NCI-H345 (cell line): ENCODE results near the gene MRPS25.

Source experiments
- DNase-seq: peaks from one replicate; lab custom pipeline; 2025; lab: John Stamatoyannopoulos, UW

The MRPS25 gene

DNA sequence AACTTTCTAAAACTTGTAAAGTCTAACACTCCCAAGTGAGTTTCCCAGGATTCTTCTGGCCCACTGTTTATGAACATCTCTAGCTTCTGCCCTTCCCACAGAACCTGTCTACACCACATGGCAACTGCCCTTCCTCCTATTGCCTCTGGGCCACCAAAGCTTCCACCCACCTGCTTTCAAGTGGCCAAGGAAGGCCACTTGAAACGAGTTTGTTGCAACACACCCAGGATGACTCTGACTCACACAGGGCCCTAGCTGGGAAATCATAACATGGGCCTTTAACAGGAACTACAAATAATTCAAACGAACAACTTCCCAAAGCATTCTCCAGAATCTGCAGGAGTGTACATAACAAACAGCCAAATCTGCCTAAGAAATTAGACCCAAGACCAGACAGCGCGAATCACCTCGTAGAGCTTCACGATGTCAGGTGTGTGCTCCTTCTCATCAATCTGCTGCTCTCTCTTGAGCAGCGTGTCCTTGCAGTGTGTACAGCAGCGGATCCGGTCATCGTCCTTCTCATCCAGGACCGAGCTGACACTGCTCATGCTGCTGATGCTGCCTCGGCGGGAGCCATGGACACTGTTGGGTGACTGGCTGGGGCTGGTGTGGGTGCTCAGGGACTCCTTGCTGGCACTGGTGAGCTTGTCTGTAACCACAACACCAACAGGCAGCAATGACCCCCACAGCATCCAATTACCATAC, 17.0 kb upstream of the MRPS25 start:
- no peak for DNase-seq

DNA sequence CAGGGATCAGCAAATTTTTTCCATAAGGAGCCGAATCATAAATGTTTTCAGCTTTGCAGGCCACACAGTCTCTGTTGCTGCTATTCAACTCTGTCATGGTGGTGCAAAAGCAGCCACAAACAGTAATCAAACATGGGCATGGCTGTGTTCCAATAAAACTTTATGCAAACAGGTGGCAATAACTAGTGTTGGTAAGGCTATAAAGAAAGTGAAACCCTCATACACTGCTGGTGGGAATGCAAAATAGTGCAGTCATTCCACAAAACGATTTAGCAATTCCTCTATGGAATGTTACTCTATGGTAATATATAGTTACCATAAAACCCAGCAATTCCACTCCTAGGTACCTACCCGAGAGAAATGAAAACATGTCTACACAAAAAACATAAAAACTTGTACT, 14.0 kb upstream of the MRPS25 start:
- DNase-seq: no peak

DNA sequence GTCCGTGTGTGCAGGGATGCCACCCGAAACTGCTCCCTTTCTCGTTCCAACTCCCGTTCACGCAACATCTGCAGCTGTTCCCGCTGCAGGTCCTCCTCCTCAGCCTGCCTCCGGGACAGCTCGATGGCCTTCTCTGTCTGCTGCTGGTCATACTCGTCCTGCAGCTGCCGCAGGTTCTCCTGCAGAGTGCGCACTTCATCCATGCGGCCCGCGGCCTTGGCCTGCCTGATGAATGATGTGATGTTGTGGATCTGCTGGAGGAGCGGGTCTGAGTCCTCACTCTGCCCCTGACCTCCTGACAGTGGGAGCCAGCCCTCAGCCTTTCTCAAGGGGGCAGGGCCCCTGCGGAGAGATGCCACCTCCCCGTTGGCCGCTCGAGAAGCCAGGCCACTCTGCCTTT, 9.4 kb upstream of the MRPS25 start:
- no peak for DNase-seq

DNA sequence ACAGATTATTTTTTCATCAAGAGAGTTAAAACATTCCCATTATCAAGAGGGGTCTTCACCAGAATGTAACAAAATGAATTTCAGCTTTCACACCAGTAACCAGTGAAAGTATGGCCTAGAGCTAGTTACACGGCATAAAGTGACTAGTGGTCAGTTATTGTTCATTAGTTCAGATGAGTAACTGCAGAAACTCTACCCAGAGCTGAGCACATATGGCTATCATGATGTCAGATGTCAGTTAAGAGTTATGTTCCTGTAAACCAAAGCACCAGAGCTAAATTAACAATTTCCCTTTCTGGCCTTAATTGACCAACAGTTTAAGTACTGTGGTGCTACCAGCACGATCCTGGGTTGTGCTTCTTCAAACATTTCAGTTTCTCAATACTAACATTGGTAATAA, 6.6 kb upstream of the MRPS25 start:
- no peak for DNase-seq

DNA sequence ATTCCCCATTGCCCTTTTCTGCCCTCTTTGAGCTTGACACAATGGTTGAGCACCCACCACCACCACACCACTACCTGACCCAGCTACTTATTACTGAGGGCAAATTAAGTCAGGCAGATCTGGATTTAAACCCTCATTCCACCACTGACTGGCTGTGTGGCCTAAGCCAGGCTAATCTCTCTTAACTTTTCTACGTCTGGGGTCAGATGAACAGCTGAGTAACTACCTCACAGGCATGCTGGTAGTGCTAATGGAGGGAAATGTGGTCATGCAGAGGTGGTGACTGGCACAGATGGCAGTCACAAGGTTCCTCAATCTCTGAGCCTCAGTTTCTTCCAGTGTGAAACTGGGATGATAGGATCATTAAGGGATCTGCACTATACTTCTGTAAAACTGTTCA, 4.3 kb upstream of the MRPS25 start:
- no peak for DNase-seq

DNA sequence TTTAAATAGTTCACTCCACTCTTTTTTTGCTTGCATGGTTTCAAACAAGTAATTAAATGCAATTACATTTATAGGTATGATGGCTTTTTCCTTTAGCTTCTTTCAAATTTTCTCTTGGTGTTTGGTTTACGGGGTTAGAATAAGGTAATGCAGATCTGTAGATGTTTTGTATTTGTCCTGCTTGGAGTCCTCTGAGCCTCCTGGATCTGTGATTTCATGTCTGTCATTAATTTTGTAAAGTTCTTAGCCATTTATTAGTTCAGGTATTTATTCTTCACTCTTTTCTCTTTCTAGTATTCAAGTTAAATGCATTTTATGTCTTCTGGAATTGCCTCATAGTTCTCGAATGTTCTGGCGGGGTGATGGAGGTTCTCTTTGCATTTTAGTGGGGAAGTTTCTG, 1.4 kb upstream of the MRPS25 start:
- no peak for DNase-seq

DNA sequence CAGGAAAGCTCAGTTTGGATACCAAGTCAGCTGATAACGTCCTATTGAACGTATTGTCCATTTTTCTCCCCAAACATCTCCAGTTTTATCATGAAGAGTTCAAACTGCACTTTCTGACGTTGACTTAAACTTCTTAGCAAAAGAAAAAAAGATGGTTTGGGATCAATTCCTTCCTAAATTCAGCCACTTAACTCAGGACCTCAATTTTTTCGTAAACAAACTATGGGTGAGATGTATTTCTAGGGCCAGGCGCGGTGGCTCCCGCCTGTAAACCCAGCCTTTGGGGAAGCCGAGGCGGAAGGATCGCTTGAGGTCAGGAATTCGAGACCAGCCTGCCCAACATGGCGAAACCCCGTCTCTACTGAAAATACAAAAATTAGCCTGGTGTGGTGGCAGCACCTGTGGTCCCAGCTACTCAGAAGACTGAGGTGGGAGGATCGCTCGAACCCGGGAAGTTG, 464 bp upstream of the MRPS25 start:
- no peak for DNase-seq

DNA sequence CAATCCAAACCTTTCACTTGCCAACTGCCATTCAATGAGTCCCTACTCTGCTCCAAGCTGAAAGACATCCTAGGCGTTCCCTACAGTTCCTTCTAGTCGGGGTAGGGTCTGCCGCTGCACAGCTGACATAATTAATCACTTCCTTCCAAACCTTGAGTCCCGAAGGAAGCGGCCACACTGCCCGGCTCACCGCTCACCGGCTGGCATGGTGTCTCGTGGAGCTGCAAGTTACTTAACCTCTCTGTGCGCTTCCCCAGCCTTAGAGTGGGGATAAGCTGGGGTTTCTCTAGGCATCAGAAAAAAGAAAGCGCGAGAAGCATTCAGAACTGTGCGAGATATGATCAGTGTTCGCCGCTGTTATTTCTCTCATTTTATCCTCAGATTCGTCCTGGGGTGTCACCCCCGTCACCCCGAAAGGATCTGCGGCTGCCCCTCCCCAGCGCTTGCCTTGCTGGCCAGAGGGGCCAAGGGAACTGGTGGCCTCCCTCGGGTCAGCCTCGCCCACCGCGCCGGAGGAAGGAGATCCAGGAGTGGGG, 748 bp downstream of the MRPS25 start:
- no peak for DNase-seq

DNA sequence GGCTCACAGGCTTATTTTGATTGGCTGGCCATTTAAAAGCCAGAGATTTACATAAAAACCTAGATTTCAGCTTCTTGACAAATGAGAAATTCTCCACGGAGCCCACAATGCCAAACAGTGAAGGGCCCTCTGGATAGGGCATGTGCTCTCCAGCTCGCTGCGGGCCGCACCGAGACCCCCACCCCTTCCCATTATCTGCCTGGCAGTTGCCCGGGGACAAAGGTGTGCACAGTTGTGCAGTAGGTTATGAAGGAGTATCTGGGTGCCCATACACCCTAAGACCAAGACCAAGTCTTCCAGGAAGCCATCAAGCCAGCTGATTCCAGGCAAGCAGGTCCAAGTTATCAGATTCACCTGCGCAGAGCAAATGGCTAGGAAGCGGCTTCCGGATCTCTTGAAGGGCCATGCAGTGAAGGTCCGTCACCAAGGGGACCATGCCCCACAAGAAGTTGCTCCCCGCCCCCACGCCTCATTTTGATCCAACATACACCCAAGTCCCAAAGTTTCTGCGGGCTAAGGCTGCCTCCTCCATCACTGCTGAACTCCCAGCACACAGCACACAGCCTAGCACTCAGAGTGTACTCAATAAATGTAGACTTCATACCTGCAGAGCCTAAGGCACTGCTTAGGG, 1.3 kb downstream of the MRPS25 start:
- DNase-seq: no peak

DNA sequence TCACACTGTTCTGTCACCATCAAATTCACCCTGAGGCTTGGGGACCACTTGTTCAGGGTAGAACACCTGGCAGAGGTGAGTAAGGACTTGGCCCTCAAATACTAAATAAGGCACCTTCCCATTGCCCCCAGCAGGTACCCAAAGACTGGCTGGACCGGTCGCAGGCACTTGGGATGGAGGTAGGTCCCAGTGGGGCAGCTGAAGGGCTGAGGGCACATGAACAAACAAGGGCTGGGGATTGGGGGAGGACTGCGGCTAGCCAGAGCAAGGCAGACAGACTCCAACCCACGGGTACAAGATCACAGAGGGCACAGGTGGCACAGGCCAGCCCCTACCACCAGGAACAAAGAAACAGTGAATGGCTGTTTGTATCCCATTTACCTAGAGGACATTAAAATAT, 1.9 kb downstream of the MRPS25 start:
- DNase-seq: no peak

DNA sequence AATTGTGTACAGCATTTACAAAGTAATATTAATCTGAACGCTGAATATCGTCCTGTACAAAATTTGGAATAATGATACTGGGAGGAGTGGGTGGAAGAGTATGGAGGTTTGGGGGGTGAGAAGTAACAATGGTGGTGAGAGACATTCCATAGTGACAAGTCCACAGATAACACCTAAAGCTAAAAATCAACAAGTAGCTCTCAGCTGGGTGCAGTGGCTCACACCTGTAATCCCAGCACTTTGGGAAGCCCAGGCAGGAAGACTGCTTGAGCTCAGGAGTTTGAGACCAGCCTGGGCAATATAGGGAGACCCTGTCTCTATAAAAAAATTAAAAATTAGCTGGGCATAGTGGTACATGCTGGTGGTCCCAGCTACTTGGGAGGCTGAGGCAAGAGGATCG, 5.1 kb downstream of the MRPS25 start:
- DNase-seq: no peak

DNA sequence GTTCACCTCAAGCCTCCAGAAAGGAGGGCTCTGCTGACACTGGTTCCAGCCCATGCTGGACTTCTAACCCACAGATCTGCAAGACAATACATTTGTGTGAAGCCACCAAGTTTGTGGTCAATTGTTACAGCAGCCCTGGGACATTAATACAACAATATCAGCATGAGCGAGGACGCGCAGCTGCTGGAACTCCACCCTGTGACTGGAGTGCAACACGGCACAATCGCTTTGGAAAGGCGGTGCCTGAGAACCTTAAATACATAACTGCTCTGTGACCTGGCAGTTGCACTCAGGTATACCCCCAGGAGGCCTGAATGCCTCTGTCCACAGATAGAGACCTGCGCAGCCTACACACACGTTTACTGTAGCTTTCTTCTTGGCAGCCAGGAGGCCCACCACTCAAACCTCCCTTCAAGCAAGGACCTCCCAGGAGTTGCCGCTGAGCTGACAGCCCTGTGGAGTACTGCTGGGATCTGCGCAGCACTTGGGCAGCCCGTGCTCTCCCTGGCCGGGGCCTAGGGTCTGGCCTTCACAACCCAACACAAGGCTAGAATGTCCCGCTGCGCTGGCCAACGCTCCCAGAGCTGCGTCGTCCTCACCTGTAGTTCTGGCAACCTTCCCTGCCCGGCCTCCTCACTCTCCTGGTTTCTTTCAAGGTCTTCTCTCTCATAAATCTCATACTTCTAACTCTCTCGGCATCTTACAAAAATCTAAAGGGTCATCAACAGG, 8.3 kb downstream of the MRPS25 start:
- DNase-seq: no peak

DNA sequence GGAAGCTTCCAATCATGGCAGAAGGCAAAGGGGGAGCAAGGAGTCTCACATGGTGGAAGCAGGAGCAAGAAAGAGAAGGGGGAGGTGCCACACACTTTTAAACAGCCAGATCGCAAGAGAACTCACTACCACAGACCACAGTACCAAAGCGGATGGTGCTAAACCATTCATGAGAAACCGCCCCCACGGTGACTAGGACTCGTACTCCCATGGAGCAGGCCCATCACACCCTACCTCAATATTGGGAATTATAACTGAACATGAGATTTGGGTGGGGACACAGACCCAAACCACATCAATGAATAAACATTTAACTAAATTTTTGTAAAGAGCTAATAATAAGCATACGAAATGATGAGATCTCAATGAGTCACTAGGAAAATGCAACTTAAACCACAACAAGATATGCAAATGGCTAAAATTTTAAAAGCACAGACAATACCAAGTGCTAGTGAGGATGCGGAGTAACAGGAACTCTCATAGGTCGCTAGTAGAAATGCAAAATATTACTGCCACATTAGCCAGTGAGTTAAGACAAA, 10.0 kb downstream of the MRPS25 start:
- DNase-seq: no peak

DNA sequence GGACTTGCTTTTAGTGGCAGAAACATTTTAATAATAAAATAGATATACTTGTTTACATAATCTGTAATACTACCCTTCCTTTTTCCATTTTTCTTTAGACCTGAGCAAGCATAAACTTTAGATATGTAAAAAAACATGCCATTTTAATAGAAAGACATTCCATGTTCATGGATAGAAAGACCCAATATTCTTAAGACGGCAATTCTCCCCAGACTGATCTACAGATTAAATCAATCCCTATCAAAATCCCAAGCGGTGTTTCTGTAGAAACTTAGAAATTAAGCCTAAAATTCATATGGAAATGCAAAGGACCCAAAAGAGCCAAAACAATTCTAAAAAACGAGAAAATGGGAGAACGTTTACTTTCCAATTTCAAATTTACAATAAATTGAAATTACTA, 11.6 kb downstream of the MRPS25 start:
- DNase-seq: no peak

DNA sequence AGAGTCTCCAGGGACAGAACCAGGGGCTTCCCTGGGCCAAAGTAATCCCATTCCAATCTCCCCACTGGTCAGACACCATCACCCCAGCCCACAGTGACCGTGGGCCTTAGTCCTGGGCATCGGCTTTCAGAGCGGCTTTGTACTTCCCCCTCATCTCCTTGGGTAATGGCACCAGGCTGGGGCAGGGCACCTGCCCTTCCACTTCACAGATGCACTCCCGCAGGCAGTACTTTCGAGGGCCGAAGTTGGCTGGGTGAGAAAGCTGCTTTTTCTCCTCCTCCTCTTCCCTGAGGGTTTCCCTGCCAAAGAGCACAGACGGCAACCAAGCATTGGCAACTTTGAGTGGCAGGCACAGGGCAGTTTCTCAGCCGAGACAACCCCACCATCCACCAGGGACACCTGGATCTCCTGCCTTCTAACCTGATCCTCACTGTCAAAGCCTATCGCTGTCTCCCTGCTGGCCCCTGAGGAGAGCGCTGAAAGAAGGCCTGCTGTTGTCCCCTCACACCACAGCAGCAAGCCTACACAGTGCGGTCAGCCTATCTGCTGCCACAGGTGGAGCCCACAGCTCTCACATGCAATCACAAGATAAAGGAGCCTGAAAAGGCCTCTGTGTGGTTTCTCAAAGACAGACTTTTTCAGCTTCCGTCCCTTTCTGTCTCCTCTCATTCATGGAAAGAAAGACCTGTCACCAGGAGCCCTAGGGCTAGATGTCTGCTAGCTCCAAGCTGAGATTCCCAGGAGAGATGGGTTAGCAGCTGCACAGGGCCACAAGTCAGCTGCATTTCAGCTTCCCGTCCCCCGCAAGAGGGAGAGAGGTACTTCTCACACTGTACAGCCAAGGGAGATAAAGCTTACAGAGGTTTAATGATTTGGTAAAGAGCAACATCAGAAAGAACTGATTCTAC, 12.5 kb downstream of the MRPS25 start:
- no peak for DNase-seq

DNA sequence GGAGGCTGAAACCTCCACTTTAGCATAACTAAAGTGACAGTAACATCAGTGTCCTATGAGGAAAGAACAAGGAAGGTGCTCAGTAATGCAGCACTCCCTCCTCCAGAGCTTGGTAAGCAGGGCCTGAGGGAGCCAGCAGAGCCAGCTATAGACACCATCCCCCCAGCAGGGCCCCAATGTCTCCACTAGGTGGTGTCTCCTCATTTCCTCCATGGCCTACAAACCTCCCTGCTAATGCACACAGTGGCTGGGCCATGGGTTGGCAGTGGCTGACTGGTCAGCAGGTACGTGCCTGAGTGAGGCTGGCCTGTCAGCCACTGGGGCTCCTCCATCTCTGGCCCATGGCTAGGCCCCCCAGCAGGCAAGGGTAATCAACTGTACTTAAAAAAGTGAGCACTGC, 13.6 kb downstream of the MRPS25 start:
- peak; percentile 24 for DNase-seq

DNA sequence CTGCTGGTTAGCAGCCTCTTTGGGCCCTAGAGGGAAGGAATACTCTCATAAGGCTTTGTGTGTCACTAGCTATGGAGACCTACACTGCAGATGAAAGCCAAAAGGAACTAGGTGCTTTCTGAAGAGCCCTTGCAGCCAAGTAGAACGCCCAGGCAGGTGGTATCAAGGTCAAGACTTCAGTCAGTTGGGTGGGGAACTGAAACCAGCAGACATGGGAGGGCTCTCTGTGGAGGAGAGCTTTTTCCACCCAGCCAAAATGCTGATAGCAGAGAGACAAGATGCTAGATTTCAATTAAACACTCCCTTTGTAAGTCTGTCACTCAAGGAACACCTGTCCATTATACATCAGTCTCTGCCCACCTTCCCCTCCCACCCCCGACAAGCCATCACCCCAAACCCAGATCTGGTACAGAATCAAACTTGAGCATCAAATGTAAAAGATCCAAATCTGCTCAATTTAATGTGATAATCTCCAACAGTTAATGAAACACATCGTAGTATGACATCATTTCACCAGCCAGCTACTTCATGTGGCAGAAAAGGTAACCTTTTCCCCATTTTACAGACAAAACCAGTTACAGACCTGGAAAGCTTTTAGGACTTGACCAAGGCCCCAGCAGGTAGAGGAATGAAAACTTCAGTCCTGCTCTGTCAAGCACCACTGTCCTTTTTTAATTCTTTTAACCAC, 14.6 kb downstream of the MRPS25 start:
- DNase-seq: no peak

DNA sequence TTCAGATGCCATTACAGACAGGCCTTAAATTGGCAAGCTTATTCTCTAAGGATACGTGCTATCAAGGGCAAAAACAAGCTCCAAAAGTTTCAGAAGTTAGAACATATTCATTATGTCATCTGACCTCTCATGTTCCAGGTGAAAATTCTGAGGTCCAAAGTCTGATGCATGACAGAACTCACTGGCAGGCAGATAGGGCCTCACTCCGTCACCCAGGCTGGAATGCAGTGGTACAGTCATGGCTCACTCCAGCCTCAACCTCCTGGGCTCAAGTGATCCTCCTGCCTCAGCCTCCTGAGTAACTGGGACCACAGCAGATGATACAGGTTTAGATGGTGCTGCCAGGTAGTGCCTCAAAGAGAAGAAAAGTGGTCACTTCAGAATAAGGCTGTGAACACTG, 15.5 kb downstream of the MRPS25 start:
- DNase-seq: no peak

DNA sequence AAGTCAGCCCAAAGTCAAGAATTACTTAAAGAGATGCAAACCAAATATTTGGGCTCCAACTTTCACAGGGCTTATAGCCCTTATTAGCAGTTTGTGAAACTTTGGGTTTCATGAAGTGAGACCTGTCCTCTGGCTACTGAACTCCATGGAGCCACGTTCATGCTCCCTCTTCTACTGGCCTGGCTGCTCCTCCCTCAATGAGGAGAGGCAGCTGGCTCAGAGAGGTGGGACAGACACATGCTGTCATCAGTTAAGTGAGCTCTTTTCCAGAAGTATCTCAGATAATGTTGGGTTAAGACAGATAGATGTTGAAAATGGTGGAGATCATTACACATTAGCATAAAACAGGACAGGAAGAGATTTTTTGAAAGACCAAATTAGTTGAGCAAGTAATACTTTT, 19.4 kb downstream of the MRPS25 start:
- no peak for DNase-seq

DNA sequence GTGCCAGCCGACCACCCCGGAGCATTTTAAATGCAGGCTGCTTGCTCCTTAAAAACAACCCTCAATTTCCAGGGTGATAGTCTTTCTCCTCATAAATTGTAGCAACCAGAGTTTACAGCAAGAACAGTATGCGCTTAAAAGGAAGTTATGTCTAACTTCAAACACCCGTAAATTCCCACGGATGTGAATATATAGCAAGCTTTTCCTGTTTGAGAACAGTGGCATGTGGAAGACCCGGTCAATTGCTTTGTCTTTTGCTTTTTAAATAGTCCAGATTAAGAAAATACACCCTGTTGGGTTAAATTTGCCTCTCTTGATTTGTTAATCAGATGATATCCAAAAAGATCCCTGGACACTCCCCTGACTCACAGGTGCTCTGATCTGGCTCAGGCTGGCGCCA, 20.8 kb downstream of the MRPS25 start:
- DNase-seq: no peak
